H9 (cell line): ENCODE measurements around the gene CPT1B. TPM values are rescaled to one million over a fixed set of nuclear protein-coding genes. Genes with fewer than 3 reads are reported as not detected.

Experiments
- DNase-seq: peaks from one replicate; pipeline ENCODE4 v3.0.0-alpha.2; 2017
- H2AFZ ChIP-seq: one replicate; pipeline ENCODE4 v1.6.1; 2013; ENCODE audit warnings: mild to moderate bottlenecking, low read length, control low read depth, moderate library complexity
- H2AK5ac ChIP-seq: 2 replicates; pipeline ENCODE4 v1.6.1; 2013; ENCODE audit warnings: low read length, control low read depth, mixed read lengths; ENCODE audit not compliant: insufficient read length
- H2BK120ac ChIP-seq: one replicate; pipeline ENCODE4 v1.6.1; 2013; ENCODE audit warnings: low read depth, mild to moderate bottlenecking, low read length, control low read depth, inconsistent platforms; ENCODE audit not compliant: poor library complexity, severe bottlenecking
- H2BK12ac ChIP-seq: 2 replicates; pipeline ENCODE4 v1.6.1; 2013; ENCODE audit warnings: low read length, control low read depth, mixed read lengths, low read depth; ENCODE audit not compliant: insufficient read length
- H2BK15ac ChIP-seq: 2 replicates; pipeline ENCODE4 v1.6.1; 2013; ENCODE audit warnings: low read depth, low read length, control low read depth
- H2BK20ac ChIP-seq: one replicate; pipeline ENCODE4 v1.6.1; 2013; ENCODE audit warnings: low read depth, mild to moderate bottlenecking, low read length, control low read depth, inconsistent platforms; ENCODE audit not compliant: poor library complexity, severe bottlenecking
- H2BK5ac ChIP-seq: 2 replicates; pipeline ENCODE4 v1.6.1; 2013; ENCODE audit warnings: low read length, control low read depth, mixed read lengths; ENCODE audit not compliant: insufficient read length
- H3K14ac ChIP-seq: 2 replicates; pipeline ENCODE4 v1.6.1; 2013; ENCODE audit warnings: low read length, control low read depth; ENCODE audit not compliant: insufficient read depth
- H3K18ac ChIP-seq: 2 replicates; pipeline ENCODE4 v1.6.1; 2013; ENCODE audit warnings: low read depth, mild to moderate bottlenecking, mixed read lengths, low read length, control low read depth; ENCODE audit not compliant: insufficient read length
- H3K23ac ChIP-seq: 2 replicates; pipeline ENCODE4 v1.6.1; 2013; ENCODE audit warnings: low read length, control low read depth, mixed read lengths, low read depth; ENCODE audit not compliant: insufficient read length
- H3K23me2 ChIP-seq: 2 replicates; pipeline ENCODE4 v1.6.1; 2013; ENCODE audit warnings: low read depth, mild to moderate bottlenecking, mixed read lengths, low read length, control low read depth; ENCODE audit not compliant: insufficient read length, poor library complexity, severe bottlenecking
- H3K27ac ChIP-seq: 2 replicates; pipeline ENCODE4 v1.5.1; 2013; ENCODE audit warnings: low read length, control low read depth, mixed read lengths, low read depth; ENCODE audit not compliant: insufficient read length
- H3K27me3 ChIP-seq: 2 replicates; pipeline ENCODE4 v1.6.1; 2013; ENCODE audit warnings: low read length, control low read depth, inconsistent platforms; ENCODE audit not compliant: insufficient read depth
- H3K4ac ChIP-seq: 2 replicates; pipeline ENCODE4 v1.6.1; 2013; ENCODE audit warnings: low read depth, mild to moderate bottlenecking, control low read depth, inconsistent platforms, low read length, moderate library complexity
- H3K4me1 ChIP-seq: 2 replicates; pipeline ENCODE4 v1.6.1; 2013; ENCODE audit warnings: low read length, control low read depth, inconsistent platforms; ENCODE audit not compliant: insufficient read depth
- H3K4me2 ChIP-seq: 2 replicates; pipeline ENCODE4 v1.6.1; 2013; ENCODE audit warnings: low read length, control low read depth, mixed read lengths; ENCODE audit not compliant: insufficient read length, insufficient read depth
- H3K56ac ChIP-seq: 2 replicates; pipeline ENCODE4 v1.6.1; 2013; ENCODE audit warnings: low read depth, mild to moderate bottlenecking, mixed read lengths, low read length, control low read depth; ENCODE audit not compliant: insufficient read length
- H3K79me1 ChIP-seq: 2 replicates; pipeline ENCODE4 v1.6.1; 2013; ENCODE audit warnings: low read depth, mild to moderate bottlenecking, moderate library complexity, low read length, control low read depth, inconsistent platforms; ENCODE audit not compliant: insufficient read depth, poor library complexity, severe bottlenecking
- H3K79me2 ChIP-seq: 2 replicates; pipeline ENCODE4 v1.6.1; 2013; ENCODE audit warnings: low read length, control low read depth, inconsistent platforms; ENCODE audit not compliant: insufficient read depth
- H3K9ac ChIP-seq: 2 replicates; pipeline ENCODE4 v1.6.1; 2013; ENCODE audit warnings: low read length, control low read depth, mixed read lengths; ENCODE audit not compliant: insufficient read length; ENCODE audit errors: extremely low read depth
- H3K9me3 ChIP-seq: one replicate; pipeline ENCODE4 v1.6.1; 2013; ENCODE audit warnings: low read depth, low read length, inconsistent platforms; ENCODE audit not compliant: control insufficient read depth
- H3T11ph ChIP-seq: one replicate; pipeline ENCODE4 v1.6.1; 2013; ENCODE audit warnings: mild to moderate bottlenecking, low read length, control low read depth, inconsistent platforms
- H4K20me1 ChIP-seq: one replicate; pipeline ENCODE4 v1.6.1; 2013; ENCODE audit not compliant: control insufficient read depth, insufficient read length, insufficient read depth
- H4K5ac ChIP-seq: 2 replicates; pipeline ENCODE4 v1.6.1; 2013; ENCODE audit warnings: low read depth, mild to moderate bottlenecking, mixed read lengths, low read length, control low read depth; ENCODE audit not compliant: insufficient read length
- H4K8ac ChIP-seq: replicated peaks from 2 replicates; pipeline ENCODE4 v1.6.1; 2013; ENCODE audit warnings: low read length, control low read depth, mixed read lengths, low read depth; ENCODE audit not compliant: insufficient read length
- H4K91ac ChIP-seq: 2 replicates; pipeline ENCODE4 v1.6.1; 2013; ENCODE audit warnings: low read depth, mild to moderate bottlenecking, moderate library complexity, mixed read lengths, low read length, control low read depth; ENCODE audit not compliant: insufficient read length
- H3K27ac Mint-ChIP-seq, 3 experiments: 2 replicates in 2 of 3; 3 replicates in 1 of 3; pipeline ENCODE4 v1.8.0; 2020 to 2021; ENCODE audit warnings: mixed read lengths in 3 of 3, mild to moderate bottlenecking in 1 of 3, moderate library complexity in 1 of 3
- H3K27me3 Mint-ChIP-seq: 2 replicates; pipeline ENCODE4 v1.8.0; 2021; ENCODE audit warnings: low read depth, mild to moderate bottlenecking, moderate library complexity, mixed read lengths
- H3K36me3 Mint-ChIP-seq, 3 experiments: 2 replicates in 2 of 3; 3 replicates in 1 of 3; pipeline ENCODE4 v1.8.0; 2020 to 2021; ENCODE audit warnings: low read depth in 3 of 3, mixed read lengths in 3 of 3; ENCODE audit not compliant: insufficient read depth in 1 of 3
- H3K4me1 Mint-ChIP-seq, 2 experiments: 2 replicates each; pipeline ENCODE4 v1.8.0; 2020; ENCODE audit warnings: mixed read lengths in 2 of 2
- H3K4me3 Mint-ChIP-seq, 2 experiments: 2 replicates in 1 of 2; 3 replicates in 1 of 2; pipeline ENCODE4 v1.8.0; 2020 to 2021; ENCODE audit warnings: mild to moderate bottlenecking in 2 of 2, mixed read lengths in 2 of 2, moderate library complexity in 1 of 2
- H3K9me3 Mint-ChIP-seq, 2 experiments: 2 replicates in 1 of 2; 3 replicates in 1 of 2; pipeline ENCODE4 v1.8.0; 2020; ENCODE audit warnings: mild to moderate bottlenecking in 2 of 2, mixed read lengths in 2 of 2, moderate library complexity in 1 of 2
- WGBS: extraction: QIAGEN DNeasy Blood & Tissue Kit; methylation state at CpG from one replicate; pipeline ENCODE4 v1.1.7; 2013; ENCODE audit warnings: missing lambda C conversion rate, low lambda C conversion rate, mixed read lengths; ENCODE audit not compliant: insufficient read length; ENCODE audit errors: extremely low coverage; 5-methylcytosine and 5-hydroxymethylcytosine counted together
- total RNA-seq: library from RNA; stranded (reverse); gene quantifications from 2 replicates; pipeline ENCODE4 v1.2.1, GENCODE V29; 2021
- TF ChIP-seq, protein P1 (sequence below): fragments of 200-600 bp; sonication (generic); conservative IDR thresholded peaks from 3 replicates; pipeline ENCODE4 v1.8.0; 2021; ENCODE audit warnings: antibody characterized with exemption, mild to moderate bottlenecking

The CPT1B gene
- total RNA-seq, 1 experiment from 2014 or later = 65.7 TPM

DNA sequence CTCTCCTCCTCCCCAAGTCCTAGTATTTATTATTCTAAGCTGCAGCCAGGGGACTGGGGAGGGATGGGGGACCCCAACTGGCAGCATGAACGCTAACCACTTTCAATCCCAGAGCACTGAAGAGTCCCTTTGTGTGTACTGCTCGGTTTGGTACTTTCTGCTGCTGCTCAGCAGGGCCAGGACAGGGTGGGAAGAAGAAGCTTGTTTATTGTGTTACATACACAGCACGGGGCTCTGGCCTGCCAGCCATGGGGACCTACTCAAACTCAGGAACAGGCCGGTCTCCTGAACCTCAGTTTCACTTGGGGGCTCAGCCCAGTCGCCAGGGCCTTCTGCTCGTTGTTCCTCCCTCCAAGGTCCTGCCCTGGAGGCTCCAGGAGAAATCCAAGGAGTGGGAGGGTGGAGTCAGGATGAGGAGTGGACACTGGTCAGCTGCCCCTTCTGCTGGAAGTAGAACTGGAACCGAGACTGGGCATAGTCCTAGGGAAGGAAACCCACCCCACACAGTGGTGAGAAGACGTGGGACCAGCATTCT, 616 bp upstream of the CPT1B start:
- no peaks in the 10 kb centered on the region for H3K79me2 ChIP-seq
- H4K5ac ChIP-seq = no peak overlapping the region
- H3K9ac ChIP-seq = no peak overlapping the region
- no peak overlapping the region for H3K27ac ChIP-seq
- no peak overlapping the region for H2AFZ ChIP-seq
- no peaks in the 10 kb centered on the region for H3K9me3 ChIP-seq
- DNase-seq = no peak
- Mint-ChIP-seq H3K4me1 (peaks cover 6 to 12% of the 10 kb centered on the region in 2 experiments; a peak in 3 of 4 replicates), H3K4me3 (no peak overlapping the region), H3K27ac (no peak overlapping the region), H3K9me3 (no peaks in the 10 kb centered on the region), H3K27me3 (no peaks in the 10 kb centered on the region; the same call in 1 of the 2 replicates), H3K36me3 (peaks cover 4 to 46% (median 45%) of the 10 kb centered on the region in 3 experiments)
- H3K4me2 ChIP-seq = no peak overlapping the region
- H2BK20ac ChIP-seq = no peak overlapping the region
- no peaks in the 10 kb centered on the region for H3K23me2 ChIP-seq
- no peak overlapping the region for H2BK12ac ChIP-seq
- peaks cover 2% of the 10 kb centered on the region; the same call in 1 of the 2 replicates for H3K4me1 ChIP-seq
- H4K91ac ChIP-seq = no peak overlapping the region
- peaks cover 4% of the 10 kb centered on the region for H3K79me1 ChIP-seq
- no peak overlapping the region for H3K14ac ChIP-seq
- H2AK5ac ChIP-seq = no peak overlapping the region
- no peak overlapping the region for H3K56ac ChIP-seq
- H2BK15ac ChIP-seq = no peak overlapping the region
- no peak overlapping the region for H3T11ph ChIP-seq
- no CpG with 5 or more reads among the region's 8 CpGs for WGBS
- H3K23ac ChIP-seq = no peak overlapping the region
- H3K4ac ChIP-seq = no peak overlapping the region
- no peak overlapping the region for H2BK5ac ChIP-seq
- H4K8ac ChIP-seq = no peak overlapping the region
- no peaks in the 10 kb centered on the region for H4K20me1 ChIP-seq
- TF ChIP-seq, protein P1, sequence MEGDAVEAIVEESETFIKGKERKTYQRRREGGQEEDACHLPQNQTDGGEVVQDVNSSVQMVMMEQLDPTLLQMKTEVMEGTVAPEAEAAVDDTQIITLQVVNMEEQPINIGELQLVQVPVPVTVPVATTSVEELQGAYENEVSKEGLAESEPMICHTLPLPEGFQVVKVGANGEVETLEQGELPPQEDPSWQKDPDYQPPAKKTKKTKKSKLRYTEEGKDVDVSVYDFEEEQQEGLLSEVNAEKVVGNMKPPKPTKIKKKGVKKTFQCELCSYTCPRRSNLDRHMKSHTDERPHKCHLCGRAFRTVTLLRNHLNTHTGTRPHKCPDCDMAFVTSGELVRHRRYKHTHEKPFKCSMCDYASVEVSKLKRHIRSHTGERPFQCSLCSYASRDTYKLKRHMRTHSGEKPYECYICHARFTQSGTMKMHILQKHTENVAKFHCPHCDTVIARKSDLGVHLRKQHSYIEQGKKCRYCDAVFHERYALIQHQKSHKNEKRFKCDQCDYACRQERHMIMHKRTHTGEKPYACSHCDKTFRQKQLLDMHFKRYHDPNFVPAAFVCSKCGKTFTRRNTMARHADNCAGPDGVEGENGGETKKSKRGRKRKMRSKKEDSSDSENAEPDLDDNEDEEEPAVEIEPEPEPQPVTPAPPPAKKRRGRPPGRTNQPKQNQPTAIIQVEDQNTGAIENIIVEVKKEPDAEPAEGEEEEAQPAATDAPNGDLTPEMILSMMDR = no peak
- no peak overlapping the region for H3K18ac ChIP-seq
- no peaks in the 10 kb centered on the region for H3K27me3 ChIP-seq
- H2BK120ac ChIP-seq = no peak overlapping the region
